Liver (tissue), 3 donors: ENCODE data around the gene LMX1B.

Experiments used
- CTCF ChIP-seq: fragments of 150-350 bp; IDR thresholded peaks from 2 replicates; pipeline ENCODE4 v1.5.1; 2017; ENCODE audit warnings: improper control_type of control experiment, low read depth, low read length; ENCODE audit not compliant: missing input control
- FOXA1 ChIP-seq: IDR thresholded peaks from 2 replicates; pipeline ENCODE4 v1.6.1; 2016; ENCODE audit warnings: antibody characterized with exemption
- MAX ChIP-seq: IDR thresholded peaks from 2 replicates; pipeline ENCODE4 v1.6.1; 2016; ENCODE audit warnings: antibody characterized with exemption
- REST ChIP-seq: IDR thresholded peaks from 2 replicates; pipeline ENCODE4 v1.6.1; 2016; ENCODE audit warnings: antibody characterized with exemption, mild to moderate bottlenecking
- RXRA ChIP-seq, 2 donors: IDR thresholded peaks; 2 replicates each; pipeline ENCODE4 v1.6.1; 2017 to 2018; ENCODE audit warnings: antibody characterized with exemption in 2 of 2, mild to moderate bottlenecking in 1 of 2
- TAF1 ChIP-seq: conservative IDR thresholded peaks from 2 replicates; pipeline ENCODE4 v1.6.1; 2016; ENCODE audit warnings: antibody characterized with exemption, mild to moderate bottlenecking
- donor health status: healthy.
- donor health status: healthy.

- TF ChIP-seq RXRA (IDR thresholded peaks at IDR 0.05) (no peak), MAX (no peak), CTCF (no peak), FOXA1 (no peak), TAF1 (no peak), REST (no peak)
Observed at GRCh38 chr9:126614455-126615244, 922 bp downstream of the LMX1B start.
